GM12878 (cell line): Measurements from ENCODE around the gene SMARCD1. TPM values are rescaled to one million over a fixed set of nuclear protein-coding genes. Genes with fewer than 3 reads are reported as not detected.

Experiments
- ATAC-seq: fragments of 200-7000 bp; cut with Tn5 transposase; 3 replicates; pipeline ENCODE4 v1.9.1; 2020; ENCODE audit warnings: mild to moderate bottlenecking, moderate library complexity
- BruUV-seq: library from RNA; stranded (reverse); fragments of 400-500 nt; replicated peaks from 2 replicates; lab custom pipeline; 2021; lab: Mats Ljungman, UMichigan
- CTCF ChIA-PET: fragments of 300-600 bp; sonication (Branson Sonifier 250); formaldehyde crosslinking; extraction: SDS; loops from one replicate; lab custom pipeline; 2021; ENCODE audit warnings: inconsistent platforms; lab: Yijun Ruan, JAX
- POLR2A ChIA-PET: fragments of 350-600 bp; formaldehyde crosslinking; extraction: SDS; loops from one replicate; lab custom pipeline; 2021; ENCODE audit warnings: inconsistent platforms; lab: Charles Lee
- RAD21 ChIA-PET: fragments of 300-600 bp; sonication (Branson Sonifier 250); formaldehyde crosslinking; loops from one replicate; lab custom pipeline; 2023; ENCODE audit warnings: antibody characterized with exemption; ENCODE audit not compliant: unreplicated experiment; lab: Charles Lee
- SMC1A ChIA-PET: fragments of 300-600 bp; sonication (Branson Sonifier 250); formaldehyde crosslinking; loops from one replicate; lab custom pipeline; 2023; ENCODE audit not compliant: unreplicated experiment, uncharacterized antibody; lab: Charles Lee
- DNase-seq: peaks from one replicate; pipeline ENCODE4 v3.0.0-alpha.2; 2011; ENCODE audit warnings: low read depth, low spot score
- FAIRE-seq: peaks from 3 replicates; lab custom pipeline; 2011; peaks lifted over from hg19 to GRCh38; lab: Jason Lieb, UNC
- H2AFZ ChIP-seq: 2 replicates; pipeline ENCODE4 v1.6.0; 2011; ENCODE audit warnings: low read depth, low read length, control low read depth; ENCODE audit not compliant: control insufficient read depth
- H3K27ac ChIP-seq: 2 replicates; pipeline ENCODE4 v1.5.1; 2011; ENCODE audit warnings: control low read depth; ENCODE audit not compliant: control insufficient read depth, insufficient read depth
- H3K27me3 ChIP-seq, 2 experiments: replicated peaks in 1 of 2; 2 replicates each; pipeline versions ENCODE4 v1.6.0 to v1.6.1; 2011; ENCODE audit warnings: low read length in 1 of 2; ENCODE audit not compliant: control insufficient read depth in 2 of 2, insufficient read depth in 2 of 2
- H3K36me3 ChIP-seq, 2 experiments: 2 replicates each; pipeline ENCODE4 v1.5.1; 2011; ENCODE audit warnings: low read length in 1 of 2; ENCODE audit not compliant: control insufficient read depth in 2 of 2, insufficient read depth in 2 of 2
- H3K4me1 ChIP-seq: 2 replicates; pipeline ENCODE4 v1.6.1; 2011; ENCODE audit warnings: mild to moderate bottlenecking, low read length, moderate library complexity, mixed read lengths; ENCODE audit not compliant: control insufficient read depth, insufficient read depth
- H3K4me2 ChIP-seq: 2 replicates; pipeline ENCODE4 v1.6.0; 2011; ENCODE audit warnings: control low read depth; ENCODE audit not compliant: control insufficient read depth, insufficient read depth
- H3K4me3 ChIP-seq: fragments of 200-600 bp; sonication (generic); 2 replicates; pipeline ENCODE4 v1.5.1; 2016
- H3K79me2 ChIP-seq: 2 replicates; pipeline ENCODE4 v1.6.0; 2011; ENCODE audit warnings: low read length; ENCODE audit not compliant: control insufficient read depth, insufficient read depth
- H3K9ac ChIP-seq: 2 replicates; pipeline ENCODE4 v1.8.0; 2011; ENCODE audit warnings: low read length, control low read depth, mixed read lengths; ENCODE audit not compliant: control insufficient read depth, insufficient read depth
- H3K9me3 ChIP-seq: replicated peaks from 3 replicates; pipeline ENCODE4 v1.5.1; 2011; ENCODE audit warnings: mild to moderate bottlenecking, low read length; ENCODE audit not compliant: control insufficient read depth, insufficient read depth
- H4K20me1 ChIP-seq: 2 replicates; pipeline ENCODE4 v1.6.0; 2011; ENCODE audit not compliant: control insufficient read depth, insufficient read depth
- BRCA1 ChIP-seq: IDR thresholded peaks from 2 replicates; pipeline ENCODE4 v1.6.1; 2011; ENCODE audit warnings: low read depth, low read length, improper control_type of control experiment
- EZH2 ChIP-seq: IDR thresholded peaks from 2 replicates; pipeline ENCODE4 v1.6.1; 2012; ENCODE audit warnings: low read depth, mild to moderate bottlenecking, control low read depth, inconsistent platforms, low read length, borderline replicate concordance; ENCODE audit not compliant: control insufficient read depth
- IKZF1 ChIP-seq: fragments of 450-650 bp; conservative IDR thresholded peaks from 2 replicates; pipeline ENCODE4 v1.6.1; 2017; ENCODE audit warnings: antibody characterized with exemption, mild to moderate bottlenecking
- KAT2A ChIP-seq: conservative IDR thresholded peaks from 2 replicates; pipeline ENCODE4 v1.6.1; 2011; ENCODE audit warnings: low read depth, low read length; ENCODE audit not compliant: control insufficient read depth
- MYC ChIP-seq: IDR thresholded peaks from 2 replicates; pipeline ENCODE4 v1.6.1; 2011; ENCODE audit warnings: mild to moderate bottlenecking, low read length, moderate library complexity, inconsistent platforms; ENCODE audit not compliant: insufficient read depth, insufficient replicate concordance, insufficient read length, severe bottlenecking
- NBN ChIP-seq: fragments of 450-650 bp; IDR thresholded peaks from 2 replicates; pipeline ENCODE4 v1.6.1; 2016
- NFYB ChIP-seq: IDR thresholded peaks from 2 replicates; pipeline ENCODE4 v1.6.1; 2011; ENCODE audit warnings: low read depth, mild to moderate bottlenecking, low read length, improper control_type of control experiment, moderate library complexity; ENCODE audit not compliant: insufficient read depth
- RAD21 ChIP-seq: IDR thresholded peaks from 2 replicates; pipeline ENCODE4 v1.6.1; 2011; ENCODE audit warnings: mild to moderate bottlenecking, low read depth, low read length, moderate library complexity; ENCODE audit not compliant: insufficient read depth
- RUNX3 ChIP-seq: IDR thresholded peaks from 2 replicates; pipeline ENCODE4 v1.6.1; 2012; ENCODE audit warnings: low read length, inconsistent platforms
- SIN3A ChIP-seq: IDR thresholded peaks from 2 replicates; pipeline ENCODE4 v1.6.1; 2012; ENCODE audit warnings: low read depth, low read length, improper control_type of control experiment
- SUPT20H ChIP-seq: IDR thresholded peaks from 2 replicates; pipeline ENCODE4 v1.6.1; 2011; ENCODE audit warnings: low read depth, mild to moderate bottlenecking, low read length, moderate library complexity, borderline replicate concordance; ENCODE audit not compliant: control insufficient read depth
- TARDBP ChIP-seq: IDR thresholded peaks from 2 replicates; pipeline ENCODE4 v1.6.1; 2016; ENCODE audit warnings: borderline replicate concordance
- ZNF217 ChIP-seq: fragments of 450-650 bp; IDR thresholded peaks from 2 replicates; pipeline ENCODE4 v1.6.1; 2017; ENCODE audit warnings: antibody characterized with exemption, mild to moderate bottlenecking
- ZNF384 ChIP-seq: IDR thresholded peaks from 2 replicates; pipeline ENCODE4 v1.6.1; 2012; ENCODE audit warnings: low read depth, mild to moderate bottlenecking, low read length, improper control_type of control experiment, borderline replicate concordance
- WGBS: methylation state at CpG from one replicate; pipeline ENCODE4 v1.1.6; 2016; ENCODE audit warnings: low lambda C conversion rate; ENCODE audit not compliant: insufficient replicate concordance, insufficient coverage; ENCODE audit errors: missing lambda C conversion rate; 5-methylcytosine and 5-hydroxymethylcytosine counted together
- in situ Hi-C: fragments of 300-500 bp; cut with MboI; formaldehyde crosslinking; loops from 9 replicates; pipeline ENCODE4 v1.14.3; 2018; ENCODE audit warnings: mixed read lengths
- intact Hi-C: fragments of 100-400 bp; cut with micrococcal nuclease; formaldehyde crosslinking; loops from one replicate; pipeline ENCODE4 v1.14.2; 2022; ENCODE audit not compliant: unreplicated experiment
- polyA plus RNA-seq, 11 experiments: library from polyadenylated mRNA; depleted of rRNA in 4 of 11; unstranded in 6 of 11; stranded (reverse) in 5 of 11; fragments of >200 nt; fragmentation: Nextera tagmentation in 4 of 11; fragmentation: Illumina TruSeq in 1 of 11; extraction: Ambion mirVana in 4 of 11; extraction: Trizol in 1 of 11; gene quantifications; 1 replicate in 1 of 11; 2 replicates in 10 of 11; pipeline versions ENCODE4 v1.2.1 to v1.2.3, GENCODE V29; 2011 to 2016; ENCODE audit warnings: inconsistent platforms in 2 of 11, missing spikeins in 2 of 11, low read depth in 1 of 11
- total RNA-seq, 4 experiments: library from RNA; depleted of rRNA in 3 of 4; stranded (reverse); fragments of >200 nt in 3 of 4; fragmentation: Illumina TruSeq in 1 of 4; extraction: Trizol in 1 of 4; gene quantifications; 2 replicates each; pipeline versions ENCODE4 v1.2.1 to v1.2.3, GENCODE V29; 2013 to 2021
- TF ChIP-seq, protein P1 (sequence below): fragments of 450-650 bp; IDR thresholded peaks from 2 replicates; pipeline ENCODE4 v1.6.1; 2017; ENCODE audit warnings: low read depth, mild to moderate bottlenecking, moderate library complexity
- TF ChIP-seq, protein P2 (sequence below): fragments of 450-650 bp; IDR thresholded peaks from 2 replicates; pipeline ENCODE4 v1.6.1; 2014; ENCODE audit warnings: mild to moderate bottlenecking
- TF ChIP-seq, protein P3 (sequence below): fragments of 450-650 bp; formaldehyde crosslinking; IDR thresholded peaks from 2 replicates; pipeline ENCODE4 v1.4.0; 2020; ENCODE audit warnings: mild to moderate bottlenecking, moderate library complexity
- TF ChIP-seq, protein P4 (sequence below): IDR thresholded peaks from 2 replicates; pipeline ENCODE4 v1.6.1; 2011; ENCODE audit warnings: low read depth, mild to moderate bottlenecking, low read length, moderate library complexity, borderline replicate concordance; ENCODE audit errors: extremely low read depth

SMARCD1 gene
- total and polyA plus RNA-seq, 10 of the 15 experiments (the other 5 are each of a cell fraction or from before 2014, with no cell fraction given): 1.4 to 92.4 (median 58.9) TPM

DNA sequence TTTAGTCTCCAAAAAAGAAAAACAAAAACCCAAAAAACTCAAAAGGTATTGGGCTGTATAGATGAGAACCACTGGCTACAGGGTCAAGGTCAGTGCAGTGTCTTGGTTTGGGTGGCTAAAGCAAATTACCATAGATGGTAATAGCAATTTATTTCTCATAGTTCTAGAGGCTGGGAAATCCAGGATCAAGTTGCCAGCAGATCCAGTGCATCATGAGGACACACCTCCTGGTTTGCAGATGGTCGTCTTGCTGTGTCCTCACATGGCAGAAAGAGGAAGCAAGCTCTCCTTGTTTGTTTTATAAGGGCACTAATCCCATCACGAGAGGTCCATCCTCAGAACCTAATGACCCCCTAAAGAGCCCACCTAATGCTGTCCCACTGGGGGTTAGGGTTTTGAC, 38.1 kb downstream of the SMARCD1 start:
- Histone ChIP-seq H3K27ac (no peak overlapping the region), H3K79me2 (peaks cover 6% of the 10 kb centered on the region), H3K4me1 (peaks cover 11% of the 10 kb centered on the region; the same call in 1 of the 2 replicates), H3K36me3 (peaks cover 6 to 20% of the 10 kb centered on the region in 2 experiments), H3K9me3 (no peaks in the 10 kb centered on the region), H3K4me3 (no peak overlapping the region), H4K20me1 (peaks cover 3% of the 10 kb centered on the region; the same call in 1 of the 2 replicates), H3K9ac (no peak overlapping the region), H2AFZ (no peak overlapping the region), H3K4me2 (no peak overlapping the region), H3K27me3 (no peaks in the 10 kb centered on the region)
- RAD21 ChIA-PET: no interaction called here
- intact Hi-C loops: no loop called here
- no peak for ATAC-seq
- CTCF ChIA-PET: interaction anchor here (1.1 to 5.1 kb wide), 3 partner anchors 9 to 49 kb away, joined by 3 to 30 read pairs (median 4); partner anchors contain the start of gene COX14
- SMC1A ChIA-PET: interaction anchor here (1.5 kb wide), 1 partner anchor 44 kb away, joined by 3 read pairs; the partner anchor contains the start of gene CERS5
- no peak for DNase-seq
- BruUV-seq: no TSS peak
- TF ChIP-seq SUPT20H (no peak), MYC (no peak), ZNF217 (no peak), NFYB (no peak), BRCA1 (no peak), TARDBP (no peak), KAT2A (no peak), ZNF384 (no peak), EZH2 (no peak), RUNX3 (no peak), IKZF1 (no peak), NBN (no peak), RAD21 (no peak), SIN3A (no peak)
- TF ChIP-seq, protein P1, sequence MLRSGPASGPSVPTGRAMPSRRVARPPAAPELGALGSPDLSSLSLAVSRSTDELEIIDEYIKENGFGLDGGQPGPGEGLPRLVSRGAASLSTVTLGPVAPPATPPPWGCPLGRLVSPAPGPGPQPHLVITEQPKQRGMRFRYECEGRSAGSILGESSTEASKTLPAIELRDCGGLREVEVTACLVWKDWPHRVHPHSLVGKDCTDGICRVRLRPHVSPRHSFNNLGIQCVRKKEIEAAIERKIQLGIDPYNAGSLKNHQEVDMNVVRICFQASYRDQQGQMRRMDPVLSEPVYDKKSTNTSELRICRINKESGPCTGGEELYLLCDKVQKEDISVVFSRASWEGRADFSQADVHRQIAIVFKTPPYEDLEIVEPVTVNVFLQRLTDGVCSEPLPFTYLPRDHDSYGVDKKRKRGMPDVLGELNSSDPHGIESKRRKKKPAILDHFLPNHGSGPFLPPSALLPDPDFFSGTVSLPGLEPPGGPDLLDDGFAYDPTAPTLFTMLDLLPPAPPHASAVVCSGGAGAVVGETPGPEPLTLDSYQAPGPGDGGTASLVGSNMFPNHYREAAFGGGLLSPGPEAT: no peak
- TF ChIP-seq, protein P2, sequence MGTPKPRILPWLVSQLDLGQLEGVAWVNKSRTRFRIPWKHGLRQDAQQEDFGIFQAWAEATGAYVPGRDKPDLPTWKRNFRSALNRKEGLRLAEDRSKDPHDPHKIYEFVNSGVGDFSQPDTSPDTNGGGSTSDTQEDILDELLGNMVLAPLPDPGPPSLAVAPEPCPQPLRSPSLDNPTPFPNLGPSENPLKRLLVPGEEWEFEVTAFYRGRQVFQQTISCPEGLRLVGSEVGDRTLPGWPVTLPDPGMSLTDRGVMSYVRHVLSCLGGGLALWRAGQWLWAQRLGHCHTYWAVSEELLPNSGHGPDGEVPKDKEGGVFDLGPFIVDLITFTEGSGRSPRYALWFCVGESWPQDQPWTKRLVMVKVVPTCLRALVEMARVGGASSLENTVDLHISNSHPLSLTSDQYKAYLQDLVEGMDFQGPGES: no peak
- TF ChIP-seq, protein P3, sequence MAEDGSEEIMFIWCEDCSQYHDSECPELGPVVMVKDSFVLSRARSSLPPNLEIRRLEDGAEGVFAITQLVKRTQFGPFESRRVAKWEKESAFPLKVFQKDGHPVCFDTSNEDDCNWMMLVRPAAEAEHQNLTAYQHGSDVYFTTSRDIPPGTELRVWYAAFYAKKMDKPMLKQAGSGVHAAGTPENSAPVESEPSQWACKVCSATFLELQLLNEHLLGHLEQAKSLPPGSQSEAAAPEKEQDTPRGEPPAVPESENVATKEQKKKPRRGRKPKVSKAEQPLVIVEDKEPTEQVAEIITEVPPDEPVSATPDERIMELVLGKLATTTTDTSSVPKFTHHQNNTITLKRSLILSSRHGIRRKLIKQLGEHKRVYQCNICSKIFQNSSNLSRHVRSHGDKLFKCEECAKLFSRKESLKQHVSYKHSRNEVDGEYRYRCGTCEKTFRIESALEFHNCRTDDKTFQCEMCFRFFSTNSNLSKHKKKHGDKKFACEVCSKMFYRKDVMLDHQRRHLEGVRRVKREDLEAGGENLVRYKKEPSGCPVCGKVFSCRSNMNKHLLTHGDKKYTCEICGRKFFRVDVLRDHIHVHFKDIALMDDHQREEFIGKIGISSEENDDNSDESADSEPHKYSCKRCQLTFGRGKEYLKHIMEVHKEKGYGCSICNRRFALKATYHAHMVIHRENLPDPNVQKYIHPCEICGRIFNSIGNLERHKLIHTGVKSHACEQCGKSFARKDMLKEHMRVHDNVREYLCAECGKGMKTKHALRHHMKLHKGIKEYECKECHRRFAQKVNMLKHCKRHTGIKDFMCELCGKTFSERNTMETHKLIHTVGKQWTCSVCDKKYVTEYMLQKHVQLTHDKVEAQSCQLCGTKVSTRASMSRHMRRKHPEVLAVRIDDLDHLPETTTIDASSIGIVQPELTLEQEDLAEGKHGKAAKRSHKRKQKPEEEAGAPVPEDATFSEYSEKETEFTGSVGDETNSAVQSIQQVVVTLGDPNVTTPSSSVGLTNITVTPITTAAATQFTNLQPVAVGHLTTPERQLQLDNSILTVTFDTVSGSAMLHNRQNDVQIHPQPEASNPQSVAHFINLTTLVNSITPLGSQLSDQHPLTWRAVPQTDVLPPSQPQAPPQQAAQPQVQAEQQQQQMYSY (CRISPR knock-in tag): no peak
- TF ChIP-seq, protein P4, sequence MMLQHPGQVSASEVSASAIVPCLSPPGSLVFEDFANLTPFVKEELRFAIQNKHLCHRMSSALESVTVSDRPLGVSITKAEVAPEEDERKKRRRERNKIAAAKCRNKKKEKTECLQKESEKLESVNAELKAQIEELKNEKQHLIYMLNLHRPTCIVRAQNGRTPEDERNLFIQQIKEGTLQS: no peak
- no peak for FAIRE-seq
- in situ Hi-C loops: no loop called here
- POLR2A ChIA-PET: interaction anchor here (1.6 kb wide), 1 partner anchor 44 kb away, joined by 3 read pairs; the partner anchor contains the start of gene CERS5
- 57% methylated on average over 2 of the region's 2 CpGs for WGBS
